Neural cell (in vitro differentiated cells): ENCODE results near the gene CDH4. TPM values are rescaled to one million over a fixed set of nuclear protein-coding genes. Genes with fewer than 3 reads are reported as not detected.

Experiments
- H2AFZ ChIP-seq: fragments of 200-600, 300-800 bp; sonication (generic), shearing (Covaris generic); 2 replicates; pipeline ENCODE4 v1.6.0; 2014; ENCODE audit warnings: low read depth, mild to moderate bottlenecking, antibody characterized with exemption, low read length, moderate library complexity
- H3F3A ChIP-seq: fragments of 200-600 bp; shearing (Covaris generic); 2 replicates; pipeline ENCODE4 v1.6.1; 2016; ENCODE audit warnings: mild to moderate bottlenecking, moderate library complexity, mixed read lengths, antibody characterized with exemption, low read length; ENCODE audit not compliant: insufficient read depth, poor library complexity, severe bottlenecking
- H3K27ac ChIP-seq: fragments of 200-600, 300-800 bp; sonication (generic), shearing (Covaris generic); 2 replicates; pipeline ENCODE4 v1.5.1; 2014; ENCODE audit warnings: mild to moderate bottlenecking, low read length, moderate library complexity
- H3K27me3 ChIP-seq: fragments of 300-800, 200-600 bp; sonication (generic), shearing (Covaris generic); 2 replicates; pipeline ENCODE4 v1.6.0; 2014; ENCODE audit warnings: mild to moderate bottlenecking, low read depth, low read length, moderate library complexity; ENCODE audit not compliant: insufficient read depth
- H3K36me3 ChIP-seq: fragments of 300-800, 200-600 bp; sonication (generic), shearing (Covaris generic); 2 replicates; pipeline ENCODE4 v1.5.1; 2014; ENCODE audit warnings: mild to moderate bottlenecking, antibody characterized with exemption, low read length, moderate library complexity; ENCODE audit not compliant: insufficient read depth
- H3K4me2 ChIP-seq: fragments of 300-800, 200-600 bp; sonication (generic), shearing (Covaris generic); 2 replicates; pipeline ENCODE4 v1.6.0; 2014; ENCODE audit warnings: mild to moderate bottlenecking, low read length
- H3K4me3 ChIP-seq: fragments of 300-800, 200-600 bp; sonication (generic), shearing (Covaris generic); 2 replicates; pipeline ENCODE4 v1.5.1; 2014; ENCODE audit warnings: mild to moderate bottlenecking, low read length, moderate library complexity
- H3K79me2 ChIP-seq: fragments of 200-600 bp; shearing (Covaris generic); replicated peaks from 2 replicates; pipeline ENCODE4 v1.6.0; 2014; ENCODE audit warnings: mild to moderate bottlenecking, low read length, moderate library complexity; ENCODE audit not compliant: insufficient read depth
- H3K9ac ChIP-seq: fragments of 300-800, 200-600 bp; sonication (generic), shearing (Covaris generic); 2 replicates; pipeline ENCODE4 v1.6.1; 2016; ENCODE audit warnings: mild to moderate bottlenecking, low read length, mixed read lengths
- H3K9me2 ChIP-seq: fragments of 200-600 bp; shearing (Covaris generic); 2 replicates; pipeline ENCODE4 v1.6.1; 2016; ENCODE audit warnings: mild to moderate bottlenecking, low read length, mixed read lengths; ENCODE audit not compliant: insufficient read depth
- H3K9me3 ChIP-seq: fragments of 200-600, 300-800 bp; sonication (generic), shearing (Covaris generic); 2 replicates; pipeline ENCODE4 v1.6.1; 2016; ENCODE audit warnings: mild to moderate bottlenecking, mixed run types, low read length, moderate library complexity, mixed read lengths
- H4K20me1 ChIP-seq: fragments of 200-600 bp; shearing (Covaris generic); 2 replicates; pipeline ENCODE4 v1.6.1; 2016; ENCODE audit warnings: mild to moderate bottlenecking, mixed run types; ENCODE audit not compliant: insufficient read depth
- CTCF ChIP-seq: fragments of 450-650 bp; IDR thresholded peaks from 2 replicates; pipeline ENCODE4 v1.5.1; 2014; ENCODE audit warnings: antibody characterized with exemption, mild to moderate bottlenecking, moderate library complexity; ENCODE audit not compliant: poor library complexity, severe bottlenecking
- EP300 ChIP-seq: fragments of 450-650 bp; conservative IDR thresholded peaks from 2 replicates; pipeline ENCODE4 v1.6.1; 2014; ENCODE audit warnings: antibody characterized with exemption, mild to moderate bottlenecking, moderate library complexity; ENCODE audit not compliant: poor library complexity, severe bottlenecking
- EZH2 ChIP-seq: fragments of 200-600, 300-800 bp; shearing (Covaris generic), sonication (generic); IDR thresholded peaks from 2 replicates; pipeline ENCODE4 v1.6.1; 2014; ENCODE audit warnings: antibody characterized with exemption, low read length, borderline replicate concordance, mild to moderate bottlenecking; ENCODE audit not compliant: insufficient read depth, poor library complexity, severe bottlenecking
- MXI1 ChIP-seq: fragments of 450-650 bp; conservative IDR thresholded peaks from 2 replicates; pipeline ENCODE4 v1.6.1; 2014; ENCODE audit warnings: antibody characterized with exemption, mild to moderate bottlenecking; ENCODE audit not compliant: poor library complexity, severe bottlenecking
- POLR2AphosphoS5 ChIP-seq: IDR thresholded peaks from 2 replicates; pipeline ENCODE4 v1.6.1; 2012
- RAD21 ChIP-seq: fragments of 450-650 bp; conservative IDR thresholded peaks from 2 replicates; pipeline ENCODE4 v1.6.1; 2014; ENCODE audit warnings: antibody characterized with exemption, mild to moderate bottlenecking, moderate library complexity
- REST ChIP-seq: IDR thresholded peaks from 2 replicates; pipeline ENCODE4 v1.6.1; 2012; ENCODE audit warnings: borderline replicate concordance
- SMC3 ChIP-seq: fragments of 450-650 bp; conservative IDR thresholded peaks from 2 replicates; pipeline ENCODE4 v1.6.1; 2014; ENCODE audit warnings: antibody characterized with exemption, mild to moderate bottlenecking, moderate library complexity; ENCODE audit not compliant: poor library complexity
- TAF1 ChIP-seq: IDR thresholded peaks from 2 replicates; pipeline ENCODE4 v1.6.1; 2012; ENCODE audit warnings: low read depth
- polyA plus RNA-seq: library from polyadenylated mRNA; depleted of rRNA; stranded (reverse); fragments of >200 nt; gene quantifications from 2 replicates; pipeline ENCODE4 v1.2.3, GENCODE V29; 2014

Gene CDH4
- polyA plus RNA-seq, 1 donor from 2014 or later, result 24.6 TPM

- Histone ChIP-seq H3K9ac (no peak overlapping the region), H3F3A (no peaks in the 10 kb centered on the region), H2AFZ (no peak overlapping the region), H3K79me2 (no peaks in the 10 kb centered on the region), H3K27ac (no peak overlapping the region), H3K9me2 (no peaks in the 10 kb centered on the region), H3K9me3 (no peaks in the 10 kb centered on the region), H3K27me3 (no peaks in the 10 kb centered on the region), H3K4me3 (no peak overlapping the region), H3K4me2 (no peak overlapping the region), H3K36me3 (no peaks in the 10 kb centered on the region), H4K20me1 (no peaks in the 10 kb centered on the region)
- TF ChIP-seq MXI1 (no peak), SMC3 (no peak), EP300 (no peak), POLR2AphosphoS5 (no peak), EZH2 (no peak), REST (no peak), RAD21 (no peak), CTCF (no peak), TAF1 (no peak)
Measured at GRCh38 chr20:61562491-61562890, 310.4 kb downstream of the CDH4 start.

- TF ChIP-seq EP300 (no peak), RAD21 (no peak), MXI1 (no peak), CTCF (no peak), REST (no peak), POLR2AphosphoS5 (no peak), EZH2 (no peak), SMC3 (no peak), TAF1 (no peak)
- H3K36me3 ChIP-seq, result no peaks in the 10 kb centered on the region
- no peaks in the 10 kb centered on the region for H3K79me2 ChIP-seq
Measured at GRCh38 chr20:61562897-61563504, 310.9 kb downstream of the CDH4 start.

More at GRCh38 chr20:61562897-61563504, 310.9 kb downstream of the CDH4 start:
- H3K9ac ChIP-seq, result no peak overlapping the region
- no peak overlapping the region for H3K27ac ChIP-seq
- no peaks in the 10 kb centered on the region for H4K20me1 ChIP-seq
- H2AFZ ChIP-seq, result no peak overlapping the region
- H3K4me3 ChIP-seq, result no peak overlapping the region
- no peak overlapping the region for H3K4me2 ChIP-seq
- H3K9me2 ChIP-seq, result no peaks in the 10 kb centered on the region
- no peaks in the 10 kb centered on the region for H3F3A ChIP-seq
- H3K9me3 ChIP-seq, result no peaks in the 10 kb centered on the region
- no peaks in the 10 kb centered on the region for H3K27me3 ChIP-seq
